SK-N-SH (cell line): ENCODE measurements around the gene CPED1. TPM values are rescaled to one million over a fixed set of nuclear protein-coding genes. Genes with fewer than 3 reads are reported as not detected.

Experiments
- CTCF ChIA-PET: fragments of 300-600, 350-600 bp; formaldehyde crosslinking; extraction: SDS; loops from one replicate; lab custom pipeline; 2021; lab: Yijun Ruan, JAX
- POLR2A ChIA-PET: fragments of 350-600 bp; sonication (Branson Sonifier 250); formaldehyde crosslinking; extraction: SDS; loops from one replicate; lab custom pipeline; 2020; ENCODE audit warnings: antibody characterized with exemption, inconsistent platforms; lab: Yijun Ruan, JAX
- DNase-seq: peaks from one replicate; pipeline ENCODE4 v3.0.0; 2012
- H2AFZ ChIP-seq: fragments of 200-600 bp; sonication (generic); 2 replicates; pipeline ENCODE4 v1.8.1; 2016; ENCODE audit warnings: antibody characterized with exemption, mild to moderate bottlenecking, low read depth
- H3F3A ChIP-seq: fragments of 200-600 bp; sonication (generic); replicated peaks from 2 replicates; pipeline ENCODE3; 2016; ENCODE audit warnings: antibody characterized with exemption, mild to moderate bottlenecking; ENCODE audit not compliant: insufficient read depth
- H3K27ac ChIP-seq, 2 experiments: fragments of 200-500 bp in 1 of 2; fragments of 200-600 bp in 1 of 2; sonication (Bioruptor generic) in 1 of 2; sonication (generic), shearing (Covaris generic) in 1 of 2; 2 replicates each; pipeline versions ENCODE4 v1.5.1 to v1.6.1; 2014 to 2016; ENCODE audit warnings: low read depth in 2 of 2, inconsistent platforms in 1 of 2, low read length in 1 of 2, mild to moderate bottlenecking in 1 of 2, mixed read lengths in 1 of 2
- H3K27me3 ChIP-seq: fragments of 200-600 bp; sonication (generic), shearing (Covaris generic); 2 replicates; pipeline ENCODE4 v1.6.1; 2016; ENCODE audit warnings: mixed run types; ENCODE audit not compliant: insufficient read depth
- H3K36me3 ChIP-seq, 2 experiments: fragments of 200-500 bp in 1 of 2; fragments of 200-600 bp in 1 of 2; sonication (Bioruptor generic) in 1 of 2; sonication (generic) in 1 of 2; replicated peaks in 1 of 2; 2 replicates each; pipeline versions ENCODE3 to v1.5.1; 2014 to 2016; ENCODE audit warnings: low read length in 1 of 2, mild to moderate bottlenecking in 1 of 2; ENCODE audit not compliant: insufficient read depth in 2 of 2, control insufficient read depth in 1 of 2
- H3K4me1 ChIP-seq, 2 experiments: fragments of 200-500 bp in 1 of 2; fragments of 200-600 bp in 1 of 2; sonication (Bioruptor generic) in 1 of 2; sonication (generic), shearing (Covaris generic) in 1 of 2; 2 replicates each; pipeline versions ENCODE4 v1.5.1 to v1.6.1; 2014 to 2016; ENCODE audit warnings: low read depth in 1 of 2, low read length in 1 of 2, mixed run types in 1 of 2; ENCODE audit not compliant: insufficient read depth in 2 of 2, control insufficient read depth in 1 of 2
- H3K4me2 ChIP-seq: fragments of 200-600 bp; sonication (generic), shearing (Covaris generic); 2 replicates; pipeline ENCODE4 v1.6.1; 2017; ENCODE audit warnings: mixed run types
- H3K4me3 ChIP-seq, 2 experiments: fragments of 200-500 bp in 1 of 2; fragments of 200-600 bp in 1 of 2; sonication (Bioruptor generic) in 1 of 2; sonication (generic), shearing (Covaris generic) in 1 of 2; 2 replicates each; pipeline versions ENCODE4 v1.5.1 to v1.8.1; 2014 to 2016; ENCODE audit warnings: low read depth in 2 of 2, inconsistent platforms in 1 of 2, low read length in 1 of 2, mild to moderate bottlenecking in 1 of 2, mixed read lengths in 1 of 2, moderate library complexity in 1 of 2
- H3K79me2 ChIP-seq: fragments of 200-600 bp; sonication (generic); 2 replicates; pipeline ENCODE4 v1.8.1; 2017; ENCODE audit warnings: mild to moderate bottlenecking; ENCODE audit not compliant: insufficient read depth
- H3K9ac ChIP-seq: fragments of 200-600 bp; sonication (generic); 2 replicates; pipeline ENCODE4 v1.6.1; 2017; ENCODE audit warnings: mixed run types
- H3K9me2 ChIP-seq: fragments of 200-600 bp; sonication (generic); 2 replicates; pipeline ENCODE4 v1.6.1; 2017; ENCODE audit warnings: mixed run types
- H3K9me3 ChIP-seq: fragments of 200-600 bp; sonication (generic); 2 replicates; pipeline ENCODE4 v1.6.1; 2017; ENCODE audit warnings: mixed run types, mild to moderate bottlenecking, moderate library complexity
- H4K20me1 ChIP-seq: fragments of 200-600 bp; sonication (generic); 2 replicates; pipeline ENCODE4 v1.6.1; 2017; ENCODE audit warnings: mild to moderate bottlenecking, mixed run types; ENCODE audit not compliant: insufficient read depth
- CHD2 ChIP-seq: fragments of 150-350 bp; IDR thresholded peaks from 2 replicates; pipeline ENCODE4 v1.6.1; 2018; ENCODE audit warnings: low read length; ENCODE audit not compliant: partially characterized antibody
- EP300 ChIP-seq, 2 experiments: IDR thresholded peaks; 2 replicates each; pipeline versions ENCODE4 v1.4.0 to v1.6.1; 2012; ENCODE audit warnings: borderline replicate concordance in 1 of 2, low read depth in 1 of 2, low read length in 1 of 2
- FOXJ3 ChIP-seq: sonication (generic); formaldehyde crosslinking; IDR thresholded peaks from 2 replicates; pipeline ENCODE4 v1.5.1; 2020; ENCODE audit warnings: mild to moderate bottlenecking, missing genetic modification reagents
- FOXM1 ChIP-seq: IDR thresholded peaks from 2 replicates; pipeline ENCODE4 v1.4.0; 2012; ENCODE audit warnings: low read depth, mild to moderate bottlenecking
- GATA2 ChIP-seq: sonication (generic); formaldehyde crosslinking; IDR thresholded peaks from 2 replicates; pipeline ENCODE4 v1.5.0; 2020; ENCODE audit warnings: mild to moderate bottlenecking, missing genetic modification reagents
- JUND ChIP-seq: IDR thresholded peaks from 2 replicates; pipeline ENCODE4 v1.4.0; 2012
- MEF2A ChIP-seq: IDR thresholded peaks from 2 replicates; pipeline ENCODE4 v1.4.0; 2012; ENCODE audit warnings: low read depth, borderline replicate concordance
- MXI1 ChIP-seq: IDR thresholded peaks from 2 replicates; pipeline ENCODE4 v1.6.1; 2012; ENCODE audit warnings: mild to moderate bottlenecking, low read depth, low read length, improper control_type of control experiment
- NFIC ChIP-seq: IDR thresholded peaks from 2 replicates; pipeline ENCODE4 v1.4.0; 2012; ENCODE audit warnings: borderline replicate concordance
- RAD21 ChIP-seq: IDR thresholded peaks from 2 replicates; pipeline ENCODE4 v1.6.1; 2012; ENCODE audit warnings: mild to moderate bottlenecking, low read length
- RCOR1 ChIP-seq: fragments of 150-350 bp; IDR thresholded peaks from 2 replicates; pipeline ENCODE4 v1.6.1; 2017; ENCODE audit warnings: antibody characterized with exemption, low read length
- RXRA ChIP-seq: IDR thresholded peaks from 2 replicates; pipeline ENCODE4 v1.4.0; 2012; ENCODE audit warnings: low read depth, mild to moderate bottlenecking, borderline replicate concordance
- TCF12 ChIP-seq: IDR thresholded peaks from 2 replicates; pipeline ENCODE4 v1.4.0; 2012
- TEAD4 ChIP-seq: IDR thresholded peaks from 2 replicates; pipeline ENCODE4 v1.4.0; 2012; ENCODE audit warnings: mild to moderate bottlenecking, borderline replicate concordance; ENCODE audit not compliant: insufficient read depth
- YY1 ChIP-seq: IDR thresholded peaks from 2 replicates; pipeline ENCODE4 v1.4.0; 2012; ENCODE audit warnings: low read depth, mild to moderate bottlenecking
- WGBS: methylation state at CpG from one replicate; pipeline ENCODE4 v1.1.6; 2017; ENCODE audit warnings: low lambda C conversion rate; 5-methylcytosine and 5-hydroxymethylcytosine counted together
- polyA plus RNA-seq, 3 experiments: library from polyadenylated mRNA; depleted of rRNA; stranded (reverse); fragments of >200 nt; gene quantifications; 2 replicates each; pipeline ENCODE4 v1.2.3, GENCODE V29; 2012
- TF ChIP-seq, protein P1 (sequence below): IDR thresholded peaks from 2 replicates; pipeline ENCODE4 v1.4.0; 2012; ENCODE audit warnings: low read depth
- TF ChIP-seq, protein P2 (sequence below): IDR thresholded peaks from 2 replicates; pipeline ENCODE4 v1.4.0; 2012; ENCODE audit warnings: low read depth, borderline replicate concordance
- TF ChIP-seq, protein P3 (sequence below): fragments of 150-350 bp; IDR thresholded peaks from 2 replicates; pipeline ENCODE4 v1.6.1; 2016; ENCODE audit warnings: mild to moderate bottlenecking, low read depth, low read length
- TF ChIP-seq, protein P4 (sequence below): fragments of 150-350 bp; IDR thresholded peaks from 2 replicates; pipeline ENCODE4 v1.6.1; 2017; ENCODE audit warnings: antibody characterized with exemption, low read length, low read depth, borderline replicate concordance
- TF ChIP-seq, protein P5 (sequence below): IDR thresholded peaks from 2 replicates; pipeline ENCODE4; 2012

CPED1 gene
- polyA plus RNA-seq, 1 of the 3 experiments (the other 2 are of a cell fraction): 4.4 TPM

DNA sequence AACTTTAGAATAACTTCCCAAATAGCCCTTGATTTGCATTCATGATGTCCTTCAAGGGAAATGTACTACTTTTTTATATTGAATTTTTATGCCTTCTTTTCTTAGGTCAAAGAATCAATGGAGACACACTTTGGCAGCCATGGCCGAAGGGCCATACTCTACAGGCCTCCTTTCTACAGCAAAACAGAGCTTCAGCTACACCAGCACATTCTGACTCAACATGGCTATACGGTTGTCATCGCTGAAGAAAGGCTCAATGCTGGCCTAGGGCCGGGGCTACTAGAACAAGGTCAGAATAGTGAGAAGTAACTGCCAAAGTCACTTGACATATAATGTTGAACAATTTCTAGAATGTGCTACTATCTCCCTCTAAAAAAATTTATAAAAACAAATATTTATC is 27.0 kb downstream of the CPED1 start:
- no peaks in the 10 kb centered on the region for H3K36me3 ChIP-seq
- H3K9me3 ChIP-seq: no peaks in the 10 kb centered on the region
- no peaks in the 10 kb centered on the region for H3K9me2 ChIP-seq
- ChIA-PET POLR2A (no interaction called here), CTCF (interaction anchor here (0.8 to 3.4 kb wide), 5 partner anchors 13 to 210 kb away, joined by 3 to 12 read pairs (median 3); partner anchors contain the start of gene CPED1)
- no peak overlapping the region for H3K4me3 ChIP-seq
- H3K27ac ChIP-seq: no peak overlapping the region
- DNase-seq: no peak
- H2AFZ ChIP-seq: no peak overlapping the region
- WGBS: 89% methylated on average over 4 of the region's 4 CpGs
- H4K20me1 ChIP-seq: no peaks in the 10 kb centered on the region
- no peak overlapping the region for H3K9ac ChIP-seq
- H3K27me3 ChIP-seq: no peaks in the 10 kb centered on the region
- H3K4me2 ChIP-seq: no peak overlapping the region
- H3F3A ChIP-seq: peaks cover 15% of the 10 kb centered on the region
- H3K79me2 ChIP-seq: no peaks in the 10 kb centered on the region
- TF ChIP-seq MEF2A (no peak), TCF12 (no peak), RAD21 (no peak), MXI1 (no peak), GATA2 (CRISPR knock-in tag) (no peak), JUND (no peak), RCOR1 (no peak), FOXM1 (no peak), NFIC (no peak), RXRA (no peak), YY1 (no peak), FOXJ3 (no peak), EP300 (IDR thresholded peaks at IDR 0.05; ENCODE audit: borderline replicate concordance in 1 of 2, low read depth in 1 of 2, low read length in 1 of 2) (no peak), TEAD4 (no peak), CHD2 (no peak)
- TF ChIP-seq, protein P1, sequence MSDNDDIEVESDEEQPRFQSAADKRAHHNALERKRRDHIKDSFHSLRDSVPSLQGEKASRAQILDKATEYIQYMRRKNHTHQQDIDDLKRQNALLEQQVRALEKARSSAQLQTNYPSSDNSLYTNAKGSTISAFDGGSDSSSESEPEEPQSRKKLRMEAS: no peak
- TF ChIP-seq, protein P2, sequence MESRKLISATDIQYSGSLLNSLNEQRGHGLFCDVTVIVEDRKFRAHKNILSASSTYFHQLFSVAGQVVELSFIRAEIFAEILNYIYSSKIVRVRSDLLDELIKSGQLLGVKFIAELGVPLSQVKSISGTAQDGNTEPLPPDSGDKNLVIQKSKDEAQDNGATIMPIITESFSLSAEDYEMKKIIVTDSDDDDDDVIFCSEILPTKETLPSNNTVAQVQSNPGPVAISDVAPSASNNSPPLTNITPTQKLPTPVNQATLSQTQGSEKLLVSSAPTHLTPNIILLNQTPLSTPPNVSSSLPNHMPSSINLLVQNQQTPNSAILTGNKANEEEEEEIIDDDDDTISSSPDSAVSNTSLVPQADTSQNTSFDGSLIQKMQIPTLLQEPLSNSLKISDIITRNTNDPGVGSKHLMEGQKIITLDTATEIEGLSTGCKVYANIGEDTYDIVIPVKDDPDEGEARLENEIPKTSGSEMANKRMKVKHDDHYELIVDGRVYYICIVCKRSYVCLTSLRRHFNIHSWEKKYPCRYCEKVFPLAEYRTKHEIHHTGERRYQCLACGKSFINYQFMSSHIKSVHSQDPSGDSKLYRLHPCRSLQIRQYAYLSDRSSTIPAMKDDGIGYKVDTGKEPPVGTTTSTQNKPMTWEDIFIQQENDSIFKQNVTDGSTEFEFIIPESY: no peak
- TF ChIP-seq, protein P3, sequence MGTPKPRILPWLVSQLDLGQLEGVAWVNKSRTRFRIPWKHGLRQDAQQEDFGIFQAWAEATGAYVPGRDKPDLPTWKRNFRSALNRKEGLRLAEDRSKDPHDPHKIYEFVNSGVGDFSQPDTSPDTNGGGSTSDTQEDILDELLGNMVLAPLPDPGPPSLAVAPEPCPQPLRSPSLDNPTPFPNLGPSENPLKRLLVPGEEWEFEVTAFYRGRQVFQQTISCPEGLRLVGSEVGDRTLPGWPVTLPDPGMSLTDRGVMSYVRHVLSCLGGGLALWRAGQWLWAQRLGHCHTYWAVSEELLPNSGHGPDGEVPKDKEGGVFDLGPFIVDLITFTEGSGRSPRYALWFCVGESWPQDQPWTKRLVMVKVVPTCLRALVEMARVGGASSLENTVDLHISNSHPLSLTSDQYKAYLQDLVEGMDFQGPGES: no peak
- TF ChIP-seq, protein P4, sequence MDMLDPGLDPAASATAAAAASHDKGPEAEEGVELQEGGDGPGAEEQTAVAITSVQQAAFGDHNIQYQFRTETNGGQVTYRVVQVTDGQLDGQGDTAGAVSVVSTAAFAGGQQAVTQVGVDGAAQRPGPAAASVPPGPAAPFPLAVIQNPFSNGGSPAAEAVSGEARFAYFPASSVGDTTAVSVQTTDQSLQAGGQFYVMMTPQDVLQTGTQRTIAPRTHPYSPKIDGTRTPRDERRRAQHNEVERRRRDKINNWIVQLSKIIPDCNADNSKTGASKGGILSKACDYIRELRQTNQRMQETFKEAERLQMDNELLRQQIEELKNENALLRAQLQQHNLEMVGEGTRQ: no peak
- TF ChIP-seq, protein P5, sequence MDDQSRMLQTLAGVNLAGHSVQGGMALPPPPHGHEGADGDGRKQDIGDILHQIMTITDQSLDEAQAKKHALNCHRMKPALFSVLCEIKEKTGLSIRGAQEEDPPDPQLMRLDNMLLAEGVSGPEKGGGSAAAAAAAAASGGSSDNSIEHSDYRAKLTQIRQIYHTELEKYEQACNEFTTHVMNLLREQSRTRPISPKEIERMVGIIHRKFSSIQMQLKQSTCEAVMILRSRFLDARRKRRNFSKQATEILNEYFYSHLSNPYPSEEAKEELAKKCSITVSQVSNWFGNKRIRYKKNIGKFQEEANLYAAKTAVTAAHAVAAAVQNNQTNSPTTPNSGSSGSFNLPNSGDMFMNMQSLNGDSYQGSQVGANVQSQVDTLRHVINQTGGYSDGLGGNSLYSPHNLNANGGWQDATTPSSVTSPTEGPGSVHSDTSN: no peak
- H3K4me1 ChIP-seq: peaks cover 0 to 6% of the 10 kb centered on the region in 2 experiments; a peak in 3 of 4 replicates
